Activated T-cell treated with anti-CD3 and anti-CD28 coated beads for 4 hours (primary cell): ENCODE results near the gene POMT1.

Source experiments
- DNase-seq: peaks from one replicate; pipeline ENCODE4 v3.0.0-alpha.2; 2020

POMT1 gene

GRCh38 chr9:131555841-131556673, 53.3 kb downstream of the POMT1 start:
- DNase-seq = no peak

- no peak for DNase-seq
Measured at GRCh38 chr9:131557855-131558548, 55.3 kb downstream of the POMT1 start.

GRCh38 chr9:131559421-131560000, 56.8 kb downstream of the POMT1 start:
- no peak for DNase-seq

- no peak for DNase-seq
Measured at GRCh38 chr9:131562032-131562959, 59.6 kb downstream of the POMT1 start.

- DNase-seq = no peak
Measured at GRCh38 chr9:131565369-131565768, 62.7 kb downstream of the POMT1 start.

GRCh38 chr9:131566158-131566557, 63.4 kb downstream of the POMT1 start:
- DNase-seq = no peak

- DNase-seq = no peak
Measured at GRCh38 chr9:131567910-131568309, 65.2 kb downstream of the POMT1 start.
